GM12878 (cell line): ENCODE results near the gene ATP5ME. TPM values are rescaled to one million over a fixed set of nuclear protein-coding genes. Genes with fewer than 3 reads are reported as not detected.

Source experiments
- ATAC-seq: fragments of 200-7000 bp; cut with Tn5 transposase; 3 replicates; pipeline ENCODE4 v1.9.1; 2020; ENCODE audit warnings: mild to moderate bottlenecking, moderate library complexity
- BruUV-seq: library from RNA; stranded (reverse); fragments of 400-500 nt; replicated peaks from 2 replicates; lab custom pipeline; 2021; lab: Mats Ljungman, UMichigan
- CTCF ChIA-PET: fragments of 300-600 bp; sonication (Branson Sonifier 250); formaldehyde crosslinking; extraction: SDS; loops from one replicate; lab custom pipeline; 2021; ENCODE audit warnings: inconsistent platforms; lab: Yijun Ruan, JAX
- POLR2A ChIA-PET: fragments of 350-600 bp; formaldehyde crosslinking; extraction: SDS; loops from one replicate; lab custom pipeline; 2021; ENCODE audit warnings: inconsistent platforms; lab: Charles Lee
- RAD21 ChIA-PET: fragments of 300-600 bp; sonication (Branson Sonifier 250); formaldehyde crosslinking; loops from one replicate; lab custom pipeline; 2023; ENCODE audit warnings: antibody characterized with exemption; ENCODE audit not compliant: unreplicated experiment; lab: Charles Lee
- SMC1A ChIA-PET: fragments of 300-600 bp; sonication (Branson Sonifier 250); formaldehyde crosslinking; loops from one replicate; lab custom pipeline; 2023; ENCODE audit not compliant: unreplicated experiment, uncharacterized antibody; lab: Charles Lee
- DNase-seq: peaks from one replicate; pipeline ENCODE4 v3.0.0-alpha.2; 2011; ENCODE audit warnings: low read depth, low spot score
- FAIRE-seq: peaks from 3 replicates; lab custom pipeline; 2011; peaks lifted over from hg19 to GRCh38; lab: Jason Lieb, UNC
- H2AFZ ChIP-seq: 2 replicates; pipeline ENCODE4 v1.6.0; 2011; ENCODE audit warnings: low read depth, low read length, control low read depth; ENCODE audit not compliant: control insufficient read depth
- H3K27ac ChIP-seq: 2 replicates; pipeline ENCODE4 v1.5.1; 2011; ENCODE audit warnings: control low read depth; ENCODE audit not compliant: control insufficient read depth, insufficient read depth
- H3K27me3 ChIP-seq, 2 experiments: replicated peaks in 1 of 2; 2 replicates each; pipeline versions ENCODE4 v1.6.0 to v1.6.1; 2011; ENCODE audit warnings: low read length in 1 of 2; ENCODE audit not compliant: control insufficient read depth in 2 of 2, insufficient read depth in 2 of 2
- H3K36me3 ChIP-seq, 2 experiments: 2 replicates each; pipeline ENCODE4 v1.5.1; 2011; ENCODE audit warnings: low read length in 1 of 2; ENCODE audit not compliant: control insufficient read depth in 2 of 2, insufficient read depth in 2 of 2
- H3K4me1 ChIP-seq: 2 replicates; pipeline ENCODE4 v1.6.1; 2011; ENCODE audit warnings: mild to moderate bottlenecking, low read length, moderate library complexity, mixed read lengths; ENCODE audit not compliant: control insufficient read depth, insufficient read depth
- H3K4me2 ChIP-seq: 2 replicates; pipeline ENCODE4 v1.6.0; 2011; ENCODE audit warnings: control low read depth; ENCODE audit not compliant: control insufficient read depth, insufficient read depth
- H3K4me3 ChIP-seq: fragments of 200-600 bp; sonication (generic); 2 replicates; pipeline ENCODE4 v1.5.1; 2016
- H3K79me2 ChIP-seq: 2 replicates; pipeline ENCODE4 v1.6.0; 2011; ENCODE audit warnings: low read length; ENCODE audit not compliant: control insufficient read depth, insufficient read depth
- H3K9ac ChIP-seq: 2 replicates; pipeline ENCODE4 v1.8.0; 2011; ENCODE audit warnings: low read length, control low read depth, mixed read lengths; ENCODE audit not compliant: control insufficient read depth, insufficient read depth
- H3K9me3 ChIP-seq: replicated peaks from 3 replicates; pipeline ENCODE4 v1.5.1; 2011; ENCODE audit warnings: mild to moderate bottlenecking, low read length; ENCODE audit not compliant: control insufficient read depth, insufficient read depth
- H4K20me1 ChIP-seq: 2 replicates; pipeline ENCODE4 v1.6.0; 2011; ENCODE audit not compliant: control insufficient read depth, insufficient read depth
- ASH2L ChIP-seq: fragments of 300-600, 200-600 bp; sonication (generic); IDR thresholded peaks from 2 replicates; pipeline ENCODE4 v1.6.1; 2017; ENCODE audit warnings: low read depth, mild to moderate bottlenecking, borderline replicate concordance
- CBFB ChIP-seq: IDR thresholded peaks from 2 replicates; pipeline ENCODE4 v1.6.1; 2016; ENCODE audit warnings: antibody characterized with exemption, low read depth
- CHD4 ChIP-seq: fragments of 200-600 bp; sonication (generic); IDR thresholded peaks from 2 replicates; pipeline ENCODE4 v1.6.1; 2016; ENCODE audit warnings: mild to moderate bottlenecking
- HDAC2 ChIP-seq: fragments of 200-600 bp; sonication (generic); IDR thresholded peaks from 2 replicates; pipeline ENCODE4 v1.6.1; 2017
- IKZF1 ChIP-seq: fragments of 450-650 bp; conservative IDR thresholded peaks from 2 replicates; pipeline ENCODE4 v1.6.1; 2017; ENCODE audit warnings: antibody characterized with exemption, mild to moderate bottlenecking
- MEF2A ChIP-seq: IDR thresholded peaks from 2 replicates; pipeline ENCODE4 v1.6.1; 2011; ENCODE audit warnings: low read depth, mild to moderate bottlenecking, low read length, moderate library complexity; ENCODE audit not compliant: insufficient read depth
- PAX5 ChIP-seq: IDR thresholded peaks from 2 replicates; pipeline ENCODE4 v1.6.1; 2011; ENCODE audit warnings: low read depth, low read length, borderline replicate concordance
- PBX3 ChIP-seq: IDR thresholded peaks from 2 replicates; pipeline ENCODE4 v1.6.1; 2011; ENCODE audit warnings: mild to moderate bottlenecking, low read depth, low read length, moderate library complexity; ENCODE audit not compliant: insufficient replicate concordance
- RFX5 ChIP-seq: IDR thresholded peaks from 2 replicates; pipeline ENCODE4 v1.6.1; 2011; ENCODE audit warnings: low read depth, low read length, improper control_type of control experiment
- SMC3 ChIP-seq: IDR thresholded peaks from 2 replicates; pipeline ENCODE4 v1.6.1; 2011; ENCODE audit warnings: low read length, improper control_type of control experiment, borderline replicate concordance
- TARDBP ChIP-seq: IDR thresholded peaks from 2 replicates; pipeline ENCODE4 v1.6.1; 2016; ENCODE audit warnings: borderline replicate concordance
- ZNF274 ChIP-seq: IDR thresholded peaks from one replicate; pipeline ENCODE4 v1.8.0; 2011; ENCODE audit not compliant: insufficient read length, insufficient read depth
- WGBS: methylation state at CpG from one replicate; pipeline ENCODE4 v1.1.6; 2016; ENCODE audit warnings: low lambda C conversion rate; ENCODE audit not compliant: insufficient replicate concordance, insufficient coverage; ENCODE audit errors: missing lambda C conversion rate; 5-methylcytosine and 5-hydroxymethylcytosine counted together
- in situ Hi-C: fragments of 300-500 bp; cut with MboI; formaldehyde crosslinking; loops from 9 replicates; pipeline ENCODE4 v1.14.3; 2018; ENCODE audit warnings: mixed read lengths
- intact Hi-C: fragments of 100-400 bp; cut with micrococcal nuclease; formaldehyde crosslinking; loops from one replicate; pipeline ENCODE4 v1.14.2; 2022; ENCODE audit not compliant: unreplicated experiment
- polyA plus RNA-seq, 11 experiments: library from polyadenylated mRNA; depleted of rRNA in 4 of 11; unstranded in 6 of 11; stranded (reverse) in 5 of 11; fragments of >200 nt; fragmentation: Nextera tagmentation in 4 of 11; fragmentation: Illumina TruSeq in 1 of 11; extraction: Ambion mirVana in 4 of 11; extraction: Trizol in 1 of 11; gene quantifications; 1 replicate in 1 of 11; 2 replicates in 10 of 11; pipeline versions ENCODE4 v1.2.1 to v1.2.3, GENCODE V29; 2011 to 2016; ENCODE audit warnings: inconsistent platforms in 2 of 11, missing spikeins in 2 of 11, low read depth in 1 of 11
- total RNA-seq, 4 experiments: library from RNA; depleted of rRNA in 3 of 4; stranded (reverse); fragments of >200 nt in 3 of 4; fragmentation: Illumina TruSeq in 1 of 4; extraction: Trizol in 1 of 4; gene quantifications; 2 replicates each; pipeline versions ENCODE4 v1.2.1 to v1.2.3, GENCODE V29; 2013 to 2021

Gene ATP5ME
- total and polyA plus RNA-seq, 10 of the 15 experiments (the other 5 are each of a cell fraction or from before 2014, with no cell fraction given): 279 to 2,374 (median 509) TPM

GRCh38 chr4:653831-654502 is 20.1 kb downstream of the ATP5ME start:
- WGBS: 63% methylated on average over 29 of the region's 29 CpGs
- no peaks in the 10 kb centered on the region for H3K4me1 ChIP-seq

More at GRCh38 chr4:653831-654502, 20.1 kb downstream of the ATP5ME start:
- ChIA-PET CTCF (no interaction called here), SMC1A (no interaction called here), RAD21 (no interaction called here), POLR2A (no interaction called here)
- Histone ChIP-seq H3K4me3 (no peak overlapping the region), H3K9ac (no peak overlapping the region), H3K4me2 (no peak overlapping the region), H2AFZ (no peak overlapping the region), H3K27ac (no peak overlapping the region), H3K79me2 (no peaks in the 10 kb centered on the region), H3K27me3 (no peaks in the 10 kb centered on the region), H3K9me3 (no peaks in the 10 kb centered on the region; the same call in 2 of the 3 replicates), H4K20me1 (no peaks in the 10 kb centered on the region), H3K36me3 (no peaks in the 10 kb centered on the region)
- TF ChIP-seq IKZF1 (no peak), TARDBP (no peak), PBX3 (no peak), SMC3 (no peak), PAX5 (no peak), ZNF274 (no peak), RFX5 (no peak), ASH2L (no peak), HDAC2 (no peak), CHD4 (no peak), CBFB (no peak), MEF2A (no peak)
- ATAC-seq (no peak), FAIRE-seq (no peak), DNase-seq (no peak)
- intact Hi-C loops (no loop called here), in situ Hi-C loops (no loop called here)
- BruUV-seq: no TSS peak
